Measurements from ENCODE around the gene ADAMTS20.

GRCh38 chr12:43416981-43417380 lies 135.0 kb downstream of the ADAMTS20 start:
- TF ChIP-seq POLR2A (IDR thresholded peaks at IDR 0.05) (no peak), CTCF (IDR thresholded peaks at IDR 0.05) (no peak)

Measured in Peyer's patch (tissue), 4 donors.